K562 (cell line): ENCODE measurements around the gene CETN1. TPM values are rescaled to one million over a fixed set of nuclear protein-coding genes. Genes with fewer than 3 reads are reported as not detected.

Experiments
- NR1H2 ChIP-seq: sonication (generic); formaldehyde crosslinking; IDR thresholded peaks from 2 replicates; pipeline ENCODE4 v1.4.0; 2020; ENCODE audit warnings: mild to moderate bottlenecking, missing genetic modification reagents
- POLR3A ChIP-seq: IDR thresholded peaks from 2 replicates; pipeline ENCODE4 v1.6.1; 2011; ENCODE audit warnings: borderline replicate concordance, mild to moderate bottlenecking, moderate library complexity; ENCODE audit not compliant: insufficient read length, insufficient read depth; ENCODE audit errors: extremely low read depth
- RBFOX2 ChIP-seq: fragments of 200-400 bp; formaldehyde crosslinking; IDR thresholded peaks from 2 replicates; pipeline ENCODE4 v1.6.1; 2017; ENCODE audit warnings: low read depth, mild to moderate bottlenecking, low read length, moderate library complexity
- TCF3 ChIP-seq: sonication (generic); formaldehyde crosslinking; IDR thresholded peaks from 2 replicates; pipeline ENCODE4 v1.4.0; 2020; ENCODE audit warnings: mild to moderate bottlenecking, missing genetic modification reagents
- ZC3H11A ChIP-seq: IDR thresholded peaks from 2 replicates; pipeline ENCODE4 v1.6.1; 2012; ENCODE audit warnings: low read depth, low read length, improper control_type of control experiment
- ZNF3 ChIP-seq: fragments of 250-450 bp; sonication (Bioruptor Pico); IDR thresholded peaks from 2 replicates; pipeline ENCODE4 v1.5.0; 2021; ENCODE audit warnings: mild to moderate bottlenecking, moderate library complexity
- polyA plus RNA-seq, 8 experiments: library from polyadenylated mRNA; depleted of rRNA in 4 of 8; stranded (reverse) in 5 of 8; unstranded in 3 of 8; fragments of >200 nt; fragmentation: Nextera tagmentation in 2 of 8; fragmentation: Illumina TruSeq in 1 of 8; extraction: Ambion mirVana in 2 of 8; extraction: Trizol in 1 of 8; gene quantifications; 2 replicates each; pipeline versions ENCODE4 v1.2.1 to v1.2.3, GENCODE V29; 2011 to 2014; ENCODE audit warnings: inconsistent platforms in 1 of 8, missing spikeins in 1 of 8
- total RNA-seq, 7 experiments: library from RNA; depleted of rRNA in 6 of 7; stranded (reverse); fragments of >200 nt in 6 of 7; fragmentation: Illumina TruSeq in 2 of 7; extraction: Trizol in 2 of 7; gene quantifications; 2 replicates each; pipeline versions ENCODE4 v1.2.1 to v1.2.3, GENCODE V29; 2011 to 2021; ENCODE audit warnings: low replicate concordance in 1 of 7
- TF ChIP-seq, protein P1 (sequence below), 2 experiments: fragments of 450-650 bp in 1 of 2; sonication (generic) in 1 of 2; formaldehyde crosslinking in 1 of 2; IDR thresholded peaks; 2 replicates each; pipeline versions ENCODE4 v1.7.1 to v1.9.0; 2016 to 2022; ENCODE audit warnings: inconsistent platforms in 1 of 2, mild to moderate bottlenecking in 1 of 2, missing genetic modification reagents in 1 of 2
- TF ChIP-seq, protein P2 (sequence below): IDR thresholded peaks from 2 replicates; pipeline ENCODE4 v1.6.1; 2012; ENCODE audit warnings: low read depth, low read length, improper control_type of control experiment, borderline replicate concordance
- TF ChIP-seq, protein P3 (sequence below): IDR thresholded peaks from 2 replicates; pipeline ENCODE4 v1.6.1; 2014; ENCODE audit warnings: antibody characterized with exemption

CETN1 gene
- total and polyA plus RNA-seq, 9 of the 15 experiments (the other 6 are each of a cell fraction or from before 2014, with no cell fraction given) = 0.07 to 0.34 (median 0.19) TPM; not detected in 3

DNA sequence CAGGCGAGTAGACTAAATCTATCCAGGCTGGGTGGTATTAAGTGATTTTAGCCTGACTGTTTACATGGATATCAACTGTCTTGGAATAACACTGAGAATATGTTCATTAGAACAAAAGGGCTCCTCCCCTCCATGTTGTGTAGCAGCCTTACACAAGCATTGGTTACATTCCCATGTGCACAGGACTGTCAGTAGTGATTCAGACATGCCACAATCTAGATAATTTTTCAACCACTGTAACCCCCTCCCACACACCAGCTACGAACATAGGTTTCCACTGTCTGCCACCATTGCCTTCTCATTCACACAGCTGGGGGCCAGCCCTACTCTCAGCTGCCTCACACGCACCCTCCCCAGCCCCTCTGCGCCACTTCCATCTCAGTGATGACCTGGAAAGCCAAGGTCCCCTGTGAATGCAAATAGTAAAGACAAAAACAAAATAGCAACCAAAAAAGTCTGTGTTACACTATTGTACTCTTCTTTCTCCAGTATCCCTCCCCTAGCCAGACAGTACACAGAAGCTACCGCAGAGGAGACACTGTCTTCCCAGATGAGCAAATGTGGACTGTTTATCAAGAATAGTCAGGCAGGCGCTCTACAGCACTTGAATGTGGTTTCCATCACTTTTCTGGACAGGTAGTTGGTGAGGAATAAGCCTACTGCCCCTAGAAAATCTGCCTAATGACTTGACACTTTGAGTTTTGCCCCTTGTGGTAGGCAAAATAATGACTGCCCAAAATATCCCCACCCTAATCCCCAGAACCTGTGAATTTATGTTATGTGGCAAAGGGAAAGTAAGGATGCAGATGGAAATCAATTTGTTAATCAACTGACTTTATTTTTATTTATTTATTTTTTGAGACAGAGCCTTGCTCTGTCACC, 49.3 kb downstream of the CETN1 start (continued):
- TF ChIP-seq, protein P1, sequence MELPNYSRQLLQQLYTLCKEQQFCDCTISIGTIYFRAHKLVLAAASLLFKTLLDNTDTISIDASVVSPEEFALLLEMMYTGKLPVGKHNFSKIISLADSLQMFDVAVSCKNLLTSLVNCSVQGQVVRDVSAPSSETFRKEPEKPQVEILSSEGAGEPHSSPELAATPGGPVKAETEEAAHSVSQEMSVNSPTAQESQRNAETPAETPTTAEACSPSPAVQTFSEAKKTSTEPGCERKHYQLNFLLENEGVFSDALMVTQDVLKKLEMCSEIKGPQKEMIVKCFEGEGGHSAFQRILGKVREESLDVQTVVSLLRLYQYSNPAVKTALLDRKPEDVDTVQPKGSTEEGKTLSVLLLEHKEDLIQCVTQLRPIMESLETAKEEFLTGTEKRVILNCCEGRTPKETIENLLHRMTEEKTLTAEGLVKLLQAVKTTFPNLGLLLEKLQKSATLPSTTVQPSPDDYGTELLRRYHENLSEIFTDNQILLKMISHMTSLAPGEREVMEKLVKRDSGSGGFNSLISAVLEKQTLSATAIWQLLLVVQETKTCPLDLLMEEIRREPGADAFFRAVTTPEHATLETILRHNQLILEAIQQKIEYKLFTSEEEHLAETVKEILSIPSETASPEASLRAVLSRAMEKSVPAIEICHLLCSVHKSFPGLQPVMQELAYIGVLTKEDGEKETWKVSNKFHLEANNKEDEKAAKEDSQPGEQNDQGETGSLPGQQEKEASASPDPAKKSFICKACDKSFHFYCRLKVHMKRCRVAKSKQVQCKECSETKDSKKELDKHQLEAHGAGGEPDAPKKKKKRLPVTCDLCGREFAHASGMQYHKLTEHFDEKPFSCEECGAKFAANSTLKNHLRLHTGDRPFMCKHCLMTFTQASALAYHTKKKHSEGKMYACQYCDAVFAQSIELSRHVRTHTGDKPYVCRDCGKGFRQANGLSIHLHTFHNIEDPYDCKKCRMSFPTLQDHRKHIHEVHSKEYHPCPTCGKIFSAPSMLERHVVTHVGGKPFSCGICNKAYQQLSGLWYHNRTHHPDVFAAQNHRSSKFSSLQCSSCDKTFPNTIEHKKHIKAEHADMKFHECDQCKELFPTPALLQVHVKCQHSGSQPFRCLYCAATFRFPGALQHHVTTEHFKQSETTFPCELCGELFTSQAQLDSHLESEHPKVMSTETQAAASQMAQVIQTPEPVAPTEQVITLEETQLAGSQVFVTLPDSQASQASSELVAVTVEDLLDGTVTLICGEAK (IDR thresholded peaks at IDR 0.05) = no peak
- TF ChIP-seq, protein P1 (CRISPR knock-in tag; IDR thresholded peaks at IDR 0.05) = no peak
- TF ChIP-seq POLR3A (no peak), NR1H2 (CRISPR knock-in tag) (no peak), TCF3 (CRISPR knock-in tag) (0 out of 2 replicates have a peak, but pooled peaks have one; percentile 4), ZC3H11A (no peak), RBFOX2 (no peak), ZNF3 (CRISPR knock-in tag) (no peak)
- TF ChIP-seq, protein P2, sequence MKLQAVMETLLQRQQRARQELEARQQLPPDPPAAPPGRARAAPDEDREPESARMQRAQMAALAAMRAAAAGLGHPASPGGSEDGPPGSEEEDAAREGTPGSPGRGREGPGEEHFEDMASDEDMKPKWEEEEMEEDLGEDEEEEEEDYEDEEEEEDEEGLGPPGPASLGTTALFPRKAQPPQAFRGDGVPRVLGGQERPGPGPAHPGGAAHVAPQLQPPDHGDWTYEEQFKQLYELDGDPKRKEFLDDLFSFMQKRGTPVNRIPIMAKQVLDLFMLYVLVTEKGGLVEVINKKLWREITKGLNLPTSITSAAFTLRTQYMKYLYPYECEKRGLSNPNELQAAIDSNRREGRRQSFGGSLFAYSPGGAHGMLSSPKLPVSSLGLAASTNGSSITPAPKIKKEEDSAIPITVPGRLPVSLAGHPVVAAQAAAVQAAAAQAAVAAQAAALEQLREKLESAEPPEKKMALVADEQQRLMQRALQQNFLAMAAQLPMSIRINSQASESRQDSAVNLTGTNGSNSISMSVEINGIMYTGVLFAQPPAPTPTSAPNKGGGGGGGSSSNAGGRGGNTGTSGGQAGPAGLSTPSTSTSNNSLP = no peak
- TF ChIP-seq, protein P3, sequence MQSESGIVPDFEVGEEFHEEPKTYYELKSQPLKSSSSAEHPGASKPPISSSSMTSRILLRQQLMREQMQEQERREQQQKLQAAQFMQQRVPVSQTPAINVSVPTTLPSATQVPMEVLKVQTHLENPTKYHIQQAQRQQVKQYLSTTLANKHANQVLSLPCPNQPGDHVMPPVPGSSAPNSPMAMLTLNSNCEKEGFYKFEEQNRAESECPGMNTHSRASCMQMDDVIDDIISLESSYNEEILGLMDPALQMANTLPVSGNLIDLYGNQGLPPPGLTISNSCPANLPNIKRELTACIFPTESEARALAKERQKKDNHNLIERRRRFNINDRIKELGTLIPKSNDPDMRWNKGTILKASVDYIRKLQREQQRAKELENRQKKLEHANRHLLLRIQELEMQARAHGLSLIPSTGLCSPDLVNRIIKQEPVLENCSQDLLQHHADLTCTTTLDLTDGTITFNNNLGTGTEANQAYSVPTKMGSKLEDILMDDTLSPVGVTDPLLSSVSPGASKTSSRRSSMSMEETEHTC = no peak
